Measurements from ENCODE around the gene ZDBF2. TPM values are rescaled to one million over a fixed set of nuclear protein-coding genes. Genes with fewer than 3 reads are reported as not detected.
"Not testable (repeated sequence)": the region's sequence is repeated elsewhere in the genome, so short reads cannot be mapped to it uniquely, and the experiment has no call there.

ZDBF2 gene
- total RNA-seq, 6 donors from 2014 or later: 2.2 to 11.7 (median 6.2) TPM

- no peaks in the 10 kb centered on the region for H3K9me3 ChIP-seq
- no peak overlapping the region for H3K27ac ChIP-seq
- no peaks in the 10 kb centered on the region for H3K36me3 ChIP-seq
- ATAC-seq (ENCODE audit: low FRiP score in 2 of 2) (no peak), DNase-seq (no peak)
- WGBS, 2 donors: 23 to 32% methylated on average over 2 of the region's 2 CpGs
- TF ChIP-seq POLR2A (IDR thresholded peaks at IDR 0.05) (no peak), EP300 (IDR thresholded peaks at IDR 0.05) (no peak), POLR2AphosphoS5 (IDR thresholded peaks at IDR 0.05) (no peak)
- TF ChIP-seq, protein P1, sequence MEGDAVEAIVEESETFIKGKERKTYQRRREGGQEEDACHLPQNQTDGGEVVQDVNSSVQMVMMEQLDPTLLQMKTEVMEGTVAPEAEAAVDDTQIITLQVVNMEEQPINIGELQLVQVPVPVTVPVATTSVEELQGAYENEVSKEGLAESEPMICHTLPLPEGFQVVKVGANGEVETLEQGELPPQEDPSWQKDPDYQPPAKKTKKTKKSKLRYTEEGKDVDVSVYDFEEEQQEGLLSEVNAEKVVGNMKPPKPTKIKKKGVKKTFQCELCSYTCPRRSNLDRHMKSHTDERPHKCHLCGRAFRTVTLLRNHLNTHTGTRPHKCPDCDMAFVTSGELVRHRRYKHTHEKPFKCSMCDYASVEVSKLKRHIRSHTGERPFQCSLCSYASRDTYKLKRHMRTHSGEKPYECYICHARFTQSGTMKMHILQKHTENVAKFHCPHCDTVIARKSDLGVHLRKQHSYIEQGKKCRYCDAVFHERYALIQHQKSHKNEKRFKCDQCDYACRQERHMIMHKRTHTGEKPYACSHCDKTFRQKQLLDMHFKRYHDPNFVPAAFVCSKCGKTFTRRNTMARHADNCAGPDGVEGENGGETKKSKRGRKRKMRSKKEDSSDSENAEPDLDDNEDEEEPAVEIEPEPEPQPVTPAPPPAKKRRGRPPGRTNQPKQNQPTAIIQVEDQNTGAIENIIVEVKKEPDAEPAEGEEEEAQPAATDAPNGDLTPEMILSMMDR (IDR thresholded peaks at IDR 0.05): no peak
- no peak overlapping the region for H3K4me3 ChIP-seq
- H3K27me3 ChIP-seq: peaks cover 0 to 30% (median 8%) of the 10 kb centered on the region in 4 donors
- H3K4me1 ChIP-seq: no peaks in the 10 kb centered on the region
Observed at GRCh38 chr2:206255003-206255402, 19.5 kb upstream of the ZDBF2 start.

DNA sequence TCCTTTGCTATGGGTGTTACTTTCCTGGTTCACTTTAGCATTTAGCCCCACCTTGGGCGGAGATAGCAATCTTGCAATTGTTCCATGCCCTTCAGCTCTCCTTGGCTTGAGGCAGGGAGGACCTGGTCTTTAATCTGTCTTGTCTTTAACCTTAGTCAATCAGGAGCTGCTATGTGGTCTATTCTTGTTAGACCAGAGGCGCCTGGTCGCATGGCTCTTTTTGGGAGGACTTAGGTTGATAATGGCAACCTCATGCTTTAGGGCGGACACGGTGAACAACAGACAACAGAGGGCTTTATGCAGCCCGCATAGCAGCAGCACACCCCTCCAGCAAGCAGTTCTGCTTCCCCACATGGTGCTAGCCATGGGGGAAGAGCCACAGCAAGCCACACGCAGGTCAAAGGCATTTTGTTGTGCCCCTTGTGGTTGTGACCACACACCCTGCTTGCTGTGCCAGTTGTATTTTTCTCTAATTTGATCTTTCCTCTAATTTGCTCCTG lies 17.7 kb upstream of the ZDBF2 start:
- Histone ChIP-seq H3K27ac (no peak overlapping the region), H3K27me3 (peaks cover 0 to 21% (median 11%) of the 10 kb centered on the region in 4 donors), H3K4me1 (no peaks in the 10 kb centered on the region), H3K4me3 (no peak overlapping the region), H3K36me3 (no peaks in the 10 kb centered on the region), H3K9me3 (no peaks in the 10 kb centered on the region)
- no peak for ATAC-seq (ENCODE audit: low FRiP score in 2 of 2)
- TF ChIP-seq POLR2A (IDR thresholded peaks at IDR 0.05) (no peak), EP300 (IDR thresholded peaks at IDR 0.05) (no peak), POLR2AphosphoS5 (IDR thresholded peaks at IDR 0.05) (no peak)
- TF ChIP-seq, protein P1 (IDR thresholded peaks at IDR 0.05): no peak
- no peak for DNase-seq
- WGBS, 2 donors: 28 to 33% methylated on average over 6 to 7 of the region's 7 CpGs

DNA sequence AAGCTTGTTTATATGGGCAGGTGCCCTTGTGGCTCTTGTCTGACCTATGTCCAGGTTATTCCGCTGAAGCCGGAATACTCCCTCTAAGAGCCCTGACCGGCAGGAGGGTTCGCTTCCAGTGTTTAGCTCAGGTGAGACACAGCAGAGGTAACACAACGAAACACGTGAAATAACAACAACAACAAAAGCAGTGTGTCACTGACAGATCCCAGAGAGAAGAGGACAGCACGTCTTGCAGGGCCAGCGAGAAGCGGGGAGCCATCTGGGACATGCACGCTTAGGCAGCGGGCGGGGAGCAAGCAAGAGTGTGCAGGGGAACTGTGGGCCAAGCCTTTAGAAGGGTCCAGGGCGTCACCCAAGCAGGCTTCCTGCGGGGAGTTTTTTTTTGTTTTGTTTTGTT lies 17.1 kb upstream of the ZDBF2 start:
- Histone ChIP-seq H3K4me3 (no peak overlapping the region), H3K9me3 (no peaks in the 10 kb centered on the region), H3K27me3 (peaks cover 0 to 21% (median 11%) of the 10 kb centered on the region in 4 donors), H3K27ac (no peak overlapping the region), H3K4me1 (no peaks in the 10 kb centered on the region), H3K36me3 (no peaks in the 10 kb centered on the region)
- ATAC-seq (ENCODE audit: low FRiP score in 2 of 2) (no peak), DNase-seq (no peak)
- no peak for TF ChIP-seq POLR2A (IDR thresholded peaks at IDR 0.05)
- no peak for TF ChIP-seq EP300 (IDR thresholded peaks at IDR 0.05)
- no peak for TF ChIP-seq POLR2AphosphoS5 (IDR thresholded peaks at IDR 0.05)
- TF ChIP-seq, protein P1 (IDR thresholded peaks at IDR 0.05): no peak
- 51 to 60% methylated on average over 14 of the region's 14 CpGs for WGBS, 2 donors

- no peaks in the 10 kb centered on the region for H3K4me1 ChIP-seq
- 55 to 63% methylated on average over 6 to 7 of the region's 7 CpGs for WGBS, 2 donors
Observed at GRCh38 chr2:206257861-206258260, 16.6 kb upstream of the ZDBF2 start.

DNA sequence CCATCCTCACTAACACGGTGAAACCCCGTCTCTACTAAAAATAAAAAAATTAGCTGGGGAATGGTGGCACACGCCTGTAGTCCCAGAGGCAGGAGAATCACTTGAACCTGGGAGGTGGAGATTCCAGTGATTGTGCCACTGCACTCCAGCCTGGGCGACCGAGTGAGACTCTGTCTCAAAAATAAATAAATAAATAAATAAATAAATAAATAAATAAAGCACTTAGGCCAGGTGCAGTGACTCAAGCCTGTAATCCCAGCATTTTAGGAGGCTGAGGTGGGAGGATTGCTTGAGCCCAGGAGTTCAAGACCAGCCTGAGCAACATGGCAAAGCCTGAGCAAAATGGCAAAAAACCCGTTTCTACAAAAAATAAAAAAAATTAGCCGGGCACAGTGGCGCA lies 15.8 kb upstream of the ZDBF2 start:
- 52 to 56% methylated on average over 8 of the region's 8 CpGs for WGBS, 2 donors
- ATAC-seq (ENCODE audit: low FRiP score in 2 of 2); H3K9me3 ChIP-seq; H3K36me3 ChIP-seq; DNase-seq; H3K4me1 ChIP-seq; H3K4me3 ChIP-seq; H3K27ac ChIP-seq: not testable (repeated sequence)
- H3K27me3 ChIP-seq: peaks cover 0 to 22% (median 12%) of the 10 kb centered on the region in 4 donors

More at GRCh38 chr2:206257861-206258260, 16.6 kb upstream of the ZDBF2 start:
- TF ChIP-seq, protein P1 (IDR thresholded peaks at IDR 0.05): no peak
- no peak for TF ChIP-seq EP300 (IDR thresholded peaks at IDR 0.05)
- TF ChIP-seq POLR2AphosphoS5 (IDR thresholded peaks at IDR 0.05): no peak
- no peak for TF ChIP-seq POLR2A (IDR thresholded peaks at IDR 0.05)
- no peak overlapping the region for H3K27ac ChIP-seq
- H3K36me3 ChIP-seq: no peaks in the 10 kb centered on the region
- H3K9me3 ChIP-seq: no peaks in the 10 kb centered on the region
- peak in 1 of 2 donors; percentile 56 for ATAC-seq (ENCODE audit: low FRiP score in 2 of 2)
- no peak for DNase-seq
- peaks cover 0 to 21% (median 11%) of the 10 kb centered on the region in 4 donors for H3K27me3 ChIP-seq
- no peak overlapping the region for H3K4me3 ChIP-seq

All from upper lobe of left lung (tissue), 6 donors.